NCI-H1048 (cell line): ENCODE results near the gene GLIPR1.
"Not testable (repeated sequence)": the region's sequence is repeated elsewhere in the genome, so short reads cannot be mapped to it uniquely, and the experiment has no call there.

Experiments used
- DNase-seq: peaks from one replicate; lab custom pipeline; 2025; lab: John Stamatoyannopoulos, UW

The GLIPR1 gene

DNA sequence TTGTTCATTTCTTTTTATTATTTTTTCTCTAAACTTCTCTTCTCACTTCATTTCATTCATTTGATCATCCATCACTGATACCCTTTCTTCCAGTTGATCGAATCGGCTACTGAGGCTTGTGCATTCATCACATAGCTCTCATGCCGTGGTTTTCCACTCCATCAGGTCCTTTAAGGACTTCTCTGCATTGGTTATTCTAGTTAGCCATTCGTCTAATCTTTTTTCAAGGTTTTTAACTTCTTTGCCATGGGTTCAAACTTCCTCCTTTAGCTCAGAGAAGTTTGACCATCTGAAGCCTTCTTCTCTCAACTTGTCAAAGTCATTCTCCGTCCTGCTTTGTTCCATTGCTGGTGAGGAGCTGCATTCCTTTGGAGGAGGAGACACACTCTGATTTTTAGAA, 41.6 kb downstream of the GLIPR1 start:
- not testable (repeated sequence) for DNase-seq

DNA sequence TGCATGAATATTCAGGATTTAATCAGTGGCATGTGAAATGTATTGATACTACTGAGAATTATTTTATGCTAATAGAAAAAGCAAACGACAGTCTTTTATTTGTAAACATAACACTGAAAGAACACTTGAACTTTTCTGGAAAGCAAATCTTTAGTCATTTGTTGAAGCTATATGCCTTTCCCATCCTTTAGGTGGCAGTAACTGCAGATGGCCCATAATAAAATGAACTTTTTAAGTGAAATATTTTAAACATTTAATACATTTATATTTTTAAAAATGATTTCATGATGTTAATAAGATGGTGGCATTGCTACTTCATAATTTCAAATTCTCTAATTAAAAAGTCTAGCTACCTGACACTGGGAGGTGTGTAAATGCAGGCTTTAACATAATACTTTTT, 44.7 kb downstream of the GLIPR1 start:
- DNase-seq: no peak

DNA sequence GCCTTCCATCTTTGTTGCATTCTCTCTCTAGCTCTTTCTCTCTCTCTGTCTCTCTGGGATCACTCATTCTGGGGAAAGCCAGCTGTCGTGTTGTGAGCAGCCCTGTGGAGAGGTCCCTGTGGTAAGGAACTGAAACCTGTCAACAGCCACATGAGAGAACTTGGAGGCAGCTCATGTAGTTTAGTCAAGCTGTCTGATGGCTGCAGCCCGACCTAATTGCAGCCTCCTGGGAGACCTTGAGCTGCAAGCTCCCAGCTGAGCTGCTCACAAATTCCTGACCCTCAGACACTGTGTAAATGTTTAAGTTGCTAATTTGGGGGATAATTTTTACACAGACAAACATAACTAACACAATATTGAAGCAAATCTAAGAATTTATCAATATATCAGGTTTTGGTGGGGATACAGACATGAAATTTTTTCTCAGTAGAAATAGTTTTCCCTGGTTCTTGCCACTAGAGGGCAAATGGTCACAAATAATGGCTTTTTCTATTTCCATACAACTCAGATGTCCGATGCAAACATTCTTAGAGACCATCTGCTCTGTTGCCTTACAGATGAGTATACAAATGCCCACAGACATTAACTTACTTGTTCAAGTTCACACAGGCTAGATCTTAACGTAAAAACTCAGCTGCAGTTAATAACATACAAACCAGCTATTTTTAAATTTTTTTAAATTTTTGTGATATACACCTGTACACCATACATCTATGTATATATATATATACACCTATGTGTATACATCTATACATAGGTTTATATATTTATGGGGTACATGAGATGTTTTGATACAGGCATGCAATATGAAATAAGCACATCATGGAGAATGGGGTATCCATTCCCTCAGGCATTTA, 46.3 kb downstream of the GLIPR1 start:
- DNase-seq: no peak

DNA sequence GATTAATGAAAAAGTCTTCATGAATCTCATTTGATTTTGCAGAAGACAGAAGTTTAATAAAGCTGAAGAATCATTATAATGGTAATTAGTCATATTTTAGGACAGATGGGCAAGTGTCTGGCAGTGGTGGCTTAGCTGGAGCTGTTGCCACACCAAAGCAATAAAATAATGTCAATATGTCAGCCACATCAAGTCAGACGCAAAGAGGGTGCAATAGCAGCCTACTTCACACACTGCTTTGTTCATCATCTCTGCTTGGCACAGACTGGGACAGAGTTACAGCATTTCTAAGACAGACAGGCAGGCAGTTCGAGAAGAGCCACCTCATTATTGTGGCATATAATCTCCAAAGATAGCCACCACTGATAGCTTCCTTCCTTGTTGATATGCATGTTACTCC, 47.7 kb downstream of the GLIPR1 start:
- DNase-seq: no peak

DNA sequence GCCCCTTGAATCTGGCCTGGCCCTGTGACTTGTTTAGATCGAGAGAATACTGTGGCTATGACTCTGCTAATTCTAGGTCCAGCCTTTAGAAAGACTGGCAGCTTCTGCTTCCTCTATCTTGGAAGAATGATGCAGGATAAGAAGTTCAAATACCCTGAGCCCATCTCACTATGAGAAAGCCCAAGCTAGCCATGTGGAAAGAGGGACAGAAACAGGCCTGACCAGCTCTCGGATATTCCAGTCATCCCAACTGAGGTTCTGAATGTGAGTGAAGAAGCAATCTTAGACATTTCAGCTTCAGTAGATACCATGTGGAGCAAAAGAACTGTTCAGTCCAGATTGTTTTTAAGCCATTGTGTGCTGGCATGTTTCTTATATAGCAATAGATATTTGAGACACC, 48.1 kb downstream of the GLIPR1 start:
- no peak for DNase-seq

DNA sequence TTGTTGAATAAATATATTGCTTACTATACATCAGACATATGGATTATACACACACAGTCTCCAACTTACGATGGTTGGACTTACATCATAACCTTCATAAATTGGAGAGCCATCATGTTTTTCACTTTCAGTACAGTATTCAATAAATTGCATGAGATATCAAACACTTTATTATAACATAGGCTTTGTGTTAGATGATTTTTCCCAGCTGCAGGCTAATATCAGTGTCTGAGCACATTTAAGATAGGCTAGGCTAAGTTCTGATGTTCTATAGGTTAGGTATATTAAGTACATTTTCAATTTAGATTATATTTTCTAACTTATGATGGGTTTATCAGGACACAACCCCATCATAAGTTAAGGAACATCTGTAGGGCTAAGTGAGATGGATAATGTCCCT, 48.8 kb downstream of the GLIPR1 start:
- no peak for DNase-seq

DNA sequence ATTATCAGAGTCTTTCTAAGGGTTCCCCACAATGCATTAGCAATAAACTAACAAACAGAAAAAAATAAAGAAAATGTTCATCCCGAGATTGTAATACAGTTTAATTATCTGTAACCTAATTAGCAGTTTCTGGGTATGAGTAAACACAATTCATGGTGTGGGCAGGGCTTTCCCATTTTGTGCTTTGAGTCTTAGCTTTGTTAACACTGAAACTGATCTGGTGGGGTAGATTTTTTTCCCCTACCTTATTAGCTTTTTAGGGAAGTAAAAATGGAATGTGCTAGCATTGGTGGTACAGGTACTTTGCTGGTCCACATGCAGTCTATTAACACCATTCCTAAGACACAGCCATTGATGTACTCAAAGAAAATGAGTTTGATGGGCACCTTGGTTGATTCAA, 49.3 kb downstream of the GLIPR1 start:
- no peak for DNase-seq

DNA sequence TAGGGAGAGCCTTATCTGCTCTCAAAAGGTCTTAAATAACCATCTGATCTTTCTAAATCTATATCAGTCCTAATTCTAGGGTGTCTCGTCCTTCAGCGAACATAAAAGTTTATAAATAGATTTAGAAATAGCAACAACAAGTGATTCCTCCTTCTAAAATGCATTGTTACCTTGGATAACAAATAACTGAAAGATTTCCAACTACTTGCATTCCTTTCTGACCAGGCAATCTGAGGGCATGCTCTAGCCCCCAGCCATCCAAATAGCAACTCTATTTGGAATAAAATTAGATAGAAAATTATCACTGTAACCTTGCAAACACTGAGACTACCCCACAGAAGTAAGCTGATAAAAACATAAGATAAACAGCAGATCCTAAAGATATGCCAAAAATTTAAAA, 52.7 kb downstream of the GLIPR1 start:
- DNase-seq: no peak

DNA sequence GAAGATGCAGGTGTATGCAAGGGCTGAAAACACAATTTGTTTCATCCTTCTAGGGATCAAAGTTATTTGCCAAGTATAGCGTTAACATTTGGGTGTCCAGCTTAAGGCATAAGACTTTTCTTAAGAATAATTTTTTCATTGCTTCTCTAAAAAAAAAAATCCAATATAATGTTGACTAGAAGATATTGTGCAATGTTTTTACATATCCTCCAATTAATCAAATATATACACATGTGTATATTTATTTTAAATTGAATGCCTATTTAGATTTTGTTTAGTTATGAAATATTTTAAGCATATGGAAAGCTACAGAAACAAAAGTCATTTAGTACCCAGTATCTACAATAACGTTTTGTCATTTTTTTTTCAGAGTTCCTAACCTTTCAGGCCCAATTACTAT, 59.3 kb downstream of the GLIPR1 start:
- no peak for DNase-seq

DNA sequence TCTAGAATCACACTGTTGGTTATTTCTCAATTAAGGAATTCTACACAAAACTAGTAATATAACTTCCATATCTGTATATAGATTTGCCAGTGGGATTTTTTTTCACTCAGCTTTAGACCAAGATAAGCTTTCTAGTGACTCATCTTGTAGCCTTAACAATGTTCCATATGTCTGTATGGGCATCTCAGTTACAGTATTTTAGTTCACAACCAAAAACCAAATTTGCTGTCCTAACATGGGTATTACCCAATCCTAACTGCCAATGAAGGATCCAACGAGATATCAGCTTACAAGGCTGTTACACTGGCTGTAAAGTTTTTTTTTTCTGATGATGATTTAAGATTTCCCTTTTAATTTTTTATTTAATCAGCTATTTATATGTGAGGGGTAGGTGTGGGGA, 62.4 kb downstream of the GLIPR1 start:
- DNase-seq: no peak

DNA sequence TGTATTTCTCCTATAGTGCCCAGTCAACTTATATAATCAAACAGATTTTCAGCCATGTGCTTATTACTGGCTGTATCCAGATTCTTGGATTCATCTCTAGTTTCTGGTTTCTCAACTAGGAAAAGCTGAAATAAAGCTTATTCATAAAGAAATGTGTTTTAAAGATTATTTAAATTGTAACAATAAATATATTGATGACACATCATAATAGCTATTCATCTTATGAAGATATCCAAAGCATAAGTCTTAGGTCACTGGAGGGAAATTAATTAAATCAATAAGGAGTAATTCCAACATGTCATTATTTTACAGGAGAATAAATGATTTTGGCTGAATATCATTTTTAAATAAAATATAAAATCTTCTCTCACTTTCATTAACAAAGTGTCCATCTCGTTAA, 63.0 kb downstream of the GLIPR1 start:
- no peak for DNase-seq

DNA sequence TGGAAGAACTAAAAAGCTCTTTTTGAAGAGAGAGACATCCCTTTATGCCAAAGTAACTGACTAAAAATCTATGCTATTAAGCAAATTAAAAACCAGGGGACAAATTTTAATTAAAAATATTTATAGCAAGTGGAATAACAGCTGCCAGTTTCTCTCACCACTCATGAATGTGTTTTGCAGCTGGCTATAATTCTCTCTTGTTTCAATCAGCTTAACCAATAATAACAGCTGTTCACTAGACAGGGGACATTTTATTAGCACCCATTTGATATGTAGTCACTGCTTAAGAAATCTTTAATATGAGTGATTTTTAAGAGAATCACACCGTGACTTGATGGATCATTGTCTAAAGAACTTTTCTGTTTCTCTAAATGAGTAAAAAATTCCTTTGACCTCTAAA, 65.1 kb downstream of the GLIPR1 start:
- no peak for DNase-seq

DNA sequence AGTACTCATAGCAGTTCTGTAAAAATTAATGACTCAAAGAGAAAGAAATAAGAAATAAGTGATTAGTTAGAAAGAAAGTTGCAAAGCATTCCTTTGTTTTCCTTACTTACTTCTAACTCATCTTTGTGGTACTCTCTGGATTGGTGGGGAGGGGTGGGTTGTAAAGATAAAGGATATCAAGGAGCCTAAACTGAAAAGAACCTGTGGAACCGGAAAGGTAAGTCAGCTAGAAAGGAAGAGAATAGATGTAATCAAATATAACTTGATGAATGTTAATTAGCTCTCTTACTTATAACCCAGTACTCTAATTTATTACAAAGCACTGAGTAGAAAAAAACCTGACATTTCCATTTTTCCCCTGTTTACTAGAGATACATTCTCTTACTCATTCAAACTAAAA, 68.3 kb downstream of the GLIPR1 start:
- DNase-seq: no peak

DNA sequence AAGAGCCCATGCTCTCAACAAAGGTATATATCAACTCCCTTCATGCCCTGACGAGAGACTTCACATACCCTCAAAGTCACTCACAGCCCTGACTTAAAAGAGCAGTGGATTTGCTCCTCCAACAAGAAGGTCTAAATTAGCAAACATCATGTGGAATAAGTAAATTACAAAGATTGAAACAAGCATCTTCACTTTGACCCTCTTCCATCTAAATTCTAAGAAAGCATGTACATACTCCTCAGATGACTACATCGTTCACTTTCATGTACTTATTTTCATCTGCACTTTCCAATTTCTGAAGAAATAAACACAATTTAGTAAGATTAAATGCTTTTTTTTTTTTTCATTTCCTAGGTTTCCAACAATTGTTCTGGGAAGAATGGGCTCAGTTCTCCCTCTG, 69.4 kb downstream of the GLIPR1 start:
- no peak for DNase-seq

DNA sequence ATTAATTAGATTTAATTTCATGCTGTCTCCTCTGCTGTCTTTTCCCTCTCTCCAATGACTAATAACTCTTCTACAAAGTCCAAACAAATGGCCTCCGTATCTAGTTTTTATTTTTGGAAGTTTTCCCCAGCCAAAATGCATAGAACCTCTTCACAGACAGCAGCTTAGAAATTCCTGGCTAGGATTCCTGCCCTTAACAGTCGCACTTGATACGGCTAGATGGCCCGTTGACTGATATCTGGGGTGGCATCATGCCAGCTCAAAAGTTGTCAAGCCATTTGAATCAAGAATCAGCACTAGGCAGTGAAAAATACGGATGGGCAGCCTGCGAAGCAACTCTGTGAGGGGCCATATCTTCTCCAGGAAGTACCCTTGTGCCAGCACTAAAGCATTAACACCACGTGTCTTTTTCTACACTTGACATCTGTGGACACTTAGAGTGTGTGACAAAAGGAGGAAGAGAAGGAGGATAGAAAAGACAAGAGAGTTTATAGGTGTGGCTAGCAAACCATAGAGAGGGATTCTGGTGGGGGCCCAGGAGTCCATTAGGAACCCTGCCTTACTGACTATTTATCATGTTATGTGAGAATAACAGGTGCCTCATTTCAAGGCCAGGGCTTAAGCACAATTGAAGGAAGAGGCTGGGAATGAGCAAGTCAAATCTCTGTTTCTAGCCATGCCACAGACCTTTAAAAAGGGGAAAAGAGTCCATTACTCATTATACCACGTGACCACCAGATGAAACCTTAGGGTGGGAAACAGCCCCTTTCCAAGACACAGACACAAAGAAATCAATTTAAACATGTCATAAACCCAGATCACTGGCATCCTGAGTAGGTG, 70.1 kb downstream of the GLIPR1 start:
- DNase-seq: no peak

DNA sequence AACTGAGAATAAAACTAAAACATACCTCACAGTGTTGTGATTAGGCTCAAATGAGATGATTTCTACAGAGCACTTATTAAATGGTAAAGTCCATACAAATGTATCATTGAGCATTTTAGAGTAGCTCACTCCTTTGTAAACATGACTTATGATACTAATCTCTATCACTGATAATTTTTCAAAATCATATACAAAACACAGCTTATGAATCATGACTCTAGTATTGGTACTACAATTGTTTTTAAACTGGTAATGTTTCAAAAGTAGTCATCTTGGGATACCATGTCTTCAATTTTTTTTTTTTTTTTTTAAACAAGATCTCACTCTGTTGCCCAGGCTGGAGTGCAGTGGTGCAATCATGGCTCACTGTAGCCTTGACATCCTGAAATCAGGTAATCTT, 70.9 kb downstream of the GLIPR1 start:
- DNase-seq: no peak

DNA sequence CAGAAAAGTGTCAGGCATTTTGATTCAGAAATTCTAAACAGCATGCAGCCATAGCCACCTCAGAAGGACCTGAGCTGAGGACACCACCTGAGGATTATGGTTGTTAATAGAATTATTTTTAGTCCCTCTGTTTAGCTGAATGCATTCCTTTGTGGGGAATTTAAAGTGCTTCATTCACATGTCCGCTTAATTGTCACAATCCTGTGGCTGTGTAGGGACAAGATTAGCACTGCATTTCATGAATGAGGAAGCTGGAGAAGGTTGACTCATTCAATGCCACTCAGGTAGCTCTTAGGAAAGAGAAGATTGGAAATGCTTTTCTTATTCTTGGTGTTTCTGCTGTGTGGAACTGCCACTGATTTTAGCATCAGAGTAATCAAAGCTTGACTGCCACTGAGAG, 72.8 kb downstream of the GLIPR1 start:
- DNase-seq: no peak
